Activated CD4-positive, alpha-beta T cell treated with anti-CD3 and anti-CD28 coated beads for 4 hours (primary cell): ENCODE measurements around the gene FAM3C.
A peak's percentile ranks its signal among the peaks of the same experiment; 100 is the strongest.

Experiments used
- DNase-seq, 2 donors: peaks; one replicate each; pipeline ENCODE4 v3.0.0-alpha.2; 2020

Gene FAM3C

GRCh38 chr7:121373177-121373576 lies 22.9 kb downstream of the FAM3C start:
- DNase-seq = no peak

- no peak for DNase-seq
Observed at GRCh38 chr7:121372376-121373010, 23.6 kb downstream of the FAM3C start.

GRCh38 chr7:121371883-121372282 lies 24.2 kb downstream of the FAM3C start:
- DNase-seq = no peak

- no peak for DNase-seq
Observed at GRCh38 chr7:121371367-121371766, 24.7 kb downstream of the FAM3C start.

- DNase-seq = no peak
Observed at GRCh38 chr7:121369462-121369861, 26.6 kb downstream of the FAM3C start.

GRCh38 chr7:121366852-121367431 lies 29.2 kb downstream of the FAM3C start:
- DNase-seq = peak; percentile 6 to 40

GRCh38 chr7:121360564-121360963 lies 35.5 kb downstream of the FAM3C start:
- no peak for DNase-seq

GRCh38 chr7:121355574-121355973 lies 40.5 kb downstream of the FAM3C start:
- no peak for DNase-seq

- DNase-seq = no peak
Observed at GRCh38 chr7:121352323-121352722, 43.8 kb downstream of the FAM3C start.

GRCh38 chr7:121351682-121352081 lies 44.4 kb downstream of the FAM3C start:
- no peak for DNase-seq

GRCh38 chr7:121344497-121344896 lies 51.6 kb downstream of the FAM3C start:
- no peak for DNase-seq

GRCh38 chr7:121344093-121344492 lies 52.0 kb downstream of the FAM3C start:
- no peak for DNase-seq

GRCh38 chr7:121343302-121343701 lies 52.8 kb downstream of the FAM3C start:
- no peak for DNase-seq

GRCh38 chr7:121342631-121343030 lies 53.5 kb downstream of the FAM3C start:
- no peak for DNase-seq

GRCh38 chr7:121341933-121342332 lies 54.2 kb downstream of the FAM3C start:
- DNase-seq = no peak

GRCh38 chr7:121339082-121339481 lies 57.0 kb downstream of the FAM3C start:
- no peak for DNase-seq

- no peak for DNase-seq
Observed at GRCh38 chr7:121337398-121337797, 58.7 kb downstream of the FAM3C start.

GRCh38 chr7:121336579-121336978 lies 59.5 kb downstream of the FAM3C start:
- DNase-seq = no peak

- DNase-seq = no peak
Observed at GRCh38 chr7:121334875-121335648, 61.0 kb downstream of the FAM3C start.

- DNase-seq = no peak
Observed at GRCh38 chr7:121334376-121334775, 61.7 kb downstream of the FAM3C start.

GRCh38 chr7:121331574-121331973 lies 64.5 kb downstream of the FAM3C start:
- DNase-seq = no peak

GRCh38 chr7:121331048-121331447 lies 65.1 kb downstream of the FAM3C start:
- no peak for DNase-seq

GRCh38 chr7:121330053-121330833 lies 65.9 kb downstream of the FAM3C start:
- no peak for DNase-seq
